Measurements from ENCODE around the gene RAB20. TPM values are rescaled to one million over a fixed set of nuclear protein-coding genes. Genes with fewer than 3 reads are reported as not detected.

Gene RAB20
- total and polyA plus RNA-seq, 4 donors = 35.8 to 118 (median 45.4) TPM

DNA sequence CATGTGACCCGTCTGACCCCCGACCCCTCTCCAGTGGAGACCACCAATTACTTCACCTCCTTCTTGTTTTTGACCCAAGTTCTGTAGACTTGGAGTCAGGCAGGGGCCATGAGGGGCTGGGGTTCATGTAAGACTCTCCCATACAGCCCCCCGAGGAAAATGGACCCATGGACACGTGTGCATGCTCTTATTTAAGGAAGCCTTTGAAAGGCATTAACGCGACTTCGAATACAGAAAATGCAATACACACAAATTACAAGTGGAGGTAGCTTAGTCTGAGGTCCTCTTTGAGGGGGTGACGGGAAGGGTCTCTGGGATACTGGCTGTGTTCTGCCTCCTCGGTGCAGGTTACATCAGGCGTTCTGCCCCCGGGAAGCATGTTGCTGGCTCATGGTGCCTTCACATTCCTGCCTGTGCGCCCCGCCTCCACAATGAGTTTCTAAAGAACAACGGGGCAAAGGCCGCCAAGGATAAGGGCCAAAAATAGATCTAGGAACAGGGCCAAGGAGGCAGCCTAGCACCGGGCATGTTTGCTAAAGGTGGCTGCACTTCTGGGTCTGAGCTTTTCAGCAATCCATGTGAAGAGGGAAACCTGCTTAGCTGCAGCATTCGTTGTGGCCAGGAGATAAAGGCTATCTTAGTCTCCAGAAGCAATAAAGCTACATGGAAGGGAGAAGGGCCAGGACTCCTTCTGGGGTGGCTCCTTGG, 54.5 kb downstream of the RAB20 start:
- no peak overlapping the region for H3K4me3 ChIP-seq
- 49 to 65% methylated on average over 17 of the region's 17 CpGs for WGBS, 2 donors
- TF ChIP-seq, protein P1, sequence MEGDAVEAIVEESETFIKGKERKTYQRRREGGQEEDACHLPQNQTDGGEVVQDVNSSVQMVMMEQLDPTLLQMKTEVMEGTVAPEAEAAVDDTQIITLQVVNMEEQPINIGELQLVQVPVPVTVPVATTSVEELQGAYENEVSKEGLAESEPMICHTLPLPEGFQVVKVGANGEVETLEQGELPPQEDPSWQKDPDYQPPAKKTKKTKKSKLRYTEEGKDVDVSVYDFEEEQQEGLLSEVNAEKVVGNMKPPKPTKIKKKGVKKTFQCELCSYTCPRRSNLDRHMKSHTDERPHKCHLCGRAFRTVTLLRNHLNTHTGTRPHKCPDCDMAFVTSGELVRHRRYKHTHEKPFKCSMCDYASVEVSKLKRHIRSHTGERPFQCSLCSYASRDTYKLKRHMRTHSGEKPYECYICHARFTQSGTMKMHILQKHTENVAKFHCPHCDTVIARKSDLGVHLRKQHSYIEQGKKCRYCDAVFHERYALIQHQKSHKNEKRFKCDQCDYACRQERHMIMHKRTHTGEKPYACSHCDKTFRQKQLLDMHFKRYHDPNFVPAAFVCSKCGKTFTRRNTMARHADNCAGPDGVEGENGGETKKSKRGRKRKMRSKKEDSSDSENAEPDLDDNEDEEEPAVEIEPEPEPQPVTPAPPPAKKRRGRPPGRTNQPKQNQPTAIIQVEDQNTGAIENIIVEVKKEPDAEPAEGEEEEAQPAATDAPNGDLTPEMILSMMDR (IDR thresholded peaks at IDR 0.05; ENCODE audit: control extremely low read depth, extremely low read depth) = no peak
- H3K36me3 ChIP-seq (ENCODE audit: control insufficient read depth in 4 of 4, insufficient read depth in 4 of 4, low read length in 4 of 4) = peaks cover 16 to 53% (median 33%) of the 10 kb centered on the region in 4 donors
- peak; percentile 60 for ATAC-seq (ENCODE audit: insufficient read depth, low FRiP score)
- H3K27ac ChIP-seq (ENCODE audit: low read depth in 1 of 2, low read length in 1 of 2) = peak overlapping the region; percentile 64 to 71
- H3K4me1 ChIP-seq (ENCODE audit: control insufficient read depth in 5 of 5, insufficient read depth in 5 of 5, low read length in 5 of 5) = peaks cover 0 to 30% (median 5%) of the 10 kb centered on the region in 5 donors
- H3K9me3 ChIP-seq (ENCODE audit: control insufficient read depth in 4 of 4, insufficient read depth in 3 of 4, low read length in 3 of 4) = no peaks in the 10 kb centered on the region
- H3K9ac ChIP-seq (ENCODE audit: insufficient read depth in 1 of 2, low read length in 2 of 2) = no peak overlapping the region
- H3K27me3 ChIP-seq (ENCODE audit: control insufficient read depth in 3 of 3, insufficient read depth in 3 of 3, low read length in 2 of 3) = no peaks in the 10 kb centered on the region
- peak; percentile 52 to 83 (median 66) for DNase-seq

DNA sequence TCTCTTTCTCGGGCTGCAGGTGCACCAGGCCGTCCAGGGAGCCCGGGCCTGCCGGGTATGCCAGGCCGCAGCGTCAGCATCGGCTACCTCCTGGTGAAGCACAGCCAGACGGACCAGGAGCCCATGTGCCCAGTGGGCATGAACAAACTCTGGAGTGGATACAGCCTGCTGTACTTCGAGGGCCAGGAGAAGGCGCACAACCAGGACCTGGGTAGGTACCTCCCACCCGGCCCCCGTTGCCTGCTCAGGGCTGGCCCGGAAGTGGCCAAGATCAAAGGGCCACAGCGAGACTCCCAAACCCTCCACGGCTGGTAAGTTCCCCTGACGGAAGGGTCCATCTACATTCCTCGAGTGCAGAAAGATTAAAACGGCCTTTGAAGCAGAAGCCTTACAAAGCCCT, 55.1 kb downstream of the RAB20 start:
- H3K4me3 ChIP-seq = no peak overlapping the region
- peaks cover 0 to 30% (median 5%) of the 10 kb centered on the region in 5 donors for H3K4me1 ChIP-seq (ENCODE audit: control insufficient read depth in 5 of 5, insufficient read depth in 5 of 5, low read length in 5 of 5)
- no peaks in the 10 kb centered on the region for H3K9me3 ChIP-seq (ENCODE audit: control insufficient read depth in 4 of 4, insufficient read depth in 3 of 4, low read length in 3 of 4)
- H3K36me3 ChIP-seq (ENCODE audit: control insufficient read depth in 4 of 4, insufficient read depth in 4 of 4, low read length in 4 of 4) = peaks cover 19 to 50% (median 33%) of the 10 kb centered on the region in 4 donors
- 76 to 86% methylated on average over 18 of the region's 18 CpGs for WGBS, 2 donors
- H3K9ac ChIP-seq (ENCODE audit: insufficient read depth in 1 of 2, low read length in 2 of 2) = no peak overlapping the region
- DNase-seq (peak in 2 of 3 donors; percentile 27 to 32), ATAC-seq (ENCODE audit: insufficient read depth, low FRiP score) (no peak)
- TF ChIP-seq, protein P1 (IDR thresholded peaks at IDR 0.05; ENCODE audit: control extremely low read depth, extremely low read depth) = no peak
- H3K27me3 ChIP-seq (ENCODE audit: control insufficient read depth in 3 of 3, insufficient read depth in 3 of 3, low read length in 2 of 3) = no peaks in the 10 kb centered on the region
- peak overlapping the region; percentile 10 to 61 for H3K27ac ChIP-seq (ENCODE audit: low read depth in 1 of 2, low read length in 1 of 2)

DNA sequence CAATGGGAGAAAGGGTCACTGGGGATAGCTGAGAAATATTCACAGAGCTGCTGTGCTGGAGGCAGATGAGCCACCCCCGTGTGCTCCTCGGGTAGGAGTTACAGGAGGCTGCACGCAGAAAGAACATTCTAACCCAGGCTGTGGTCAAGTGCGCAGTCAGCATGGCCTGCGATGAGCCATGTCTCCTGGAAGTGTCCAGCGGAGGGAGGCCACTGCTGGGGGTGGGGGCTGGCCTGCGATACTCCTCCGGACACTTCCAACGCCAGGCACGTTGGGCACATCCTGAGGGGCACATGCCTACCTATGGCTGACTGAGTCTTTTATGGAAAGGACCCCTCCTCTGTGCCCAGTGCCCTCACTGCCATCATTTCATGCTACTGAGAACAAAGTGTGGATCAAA, 55.9 kb downstream of the RAB20 start:
- no peak for DNase-seq
- WGBS, 2 donors = 94% methylated on average over 10 of the region's 10 CpGs
- H3K27ac ChIP-seq (ENCODE audit: low read depth in 1 of 2, low read length in 1 of 2) = no peak overlapping the region
- peaks cover 19 to 56% (median 37%) of the 10 kb centered on the region in 4 donors for H3K36me3 ChIP-seq (ENCODE audit: control insufficient read depth in 4 of 4, insufficient read depth in 4 of 4, low read length in 4 of 4)
- no peak overlapping the region for H3K9ac ChIP-seq (ENCODE audit: insufficient read depth in 1 of 2, low read length in 2 of 2)
- H3K4me1 ChIP-seq (ENCODE audit: control insufficient read depth in 5 of 5, insufficient read depth in 5 of 5, low read length in 5 of 5) = peaks cover 0 to 28% (median 5%) of the 10 kb centered on the region in 5 donors
- H3K27me3 ChIP-seq (ENCODE audit: control insufficient read depth in 3 of 3, insufficient read depth in 3 of 3, low read length in 2 of 3) = no peaks in the 10 kb centered on the region
- TF ChIP-seq, protein P1 (IDR thresholded peaks at IDR 0.05; ENCODE audit: control extremely low read depth, extremely low read depth) = no peak
- H3K9me3 ChIP-seq (ENCODE audit: control insufficient read depth in 4 of 4, insufficient read depth in 3 of 4, low read length in 3 of 4) = no peaks in the 10 kb centered on the region
- no peak overlapping the region for H3K4me3 ChIP-seq
- no peak for ATAC-seq (ENCODE audit: insufficient read depth, low FRiP score)

All from lung (tissue), 12 donors.